ENCODE data around the gene ATXN3.

ATXN3 gene

GRCh38 chr14:92106143-92106926 lies at the start of gene ATXN3:
ATXN3 (minus strand) TSS chr14:92106582; CDS start chr14:92106552, 30 bp downstream.
- DNase-seq: peak; percentile 97

GRCh38 chr14:92154283-92154942 lies 48.0 kb upstream of the ATXN3 start:
- no peak for DNase-seq

DNA sequence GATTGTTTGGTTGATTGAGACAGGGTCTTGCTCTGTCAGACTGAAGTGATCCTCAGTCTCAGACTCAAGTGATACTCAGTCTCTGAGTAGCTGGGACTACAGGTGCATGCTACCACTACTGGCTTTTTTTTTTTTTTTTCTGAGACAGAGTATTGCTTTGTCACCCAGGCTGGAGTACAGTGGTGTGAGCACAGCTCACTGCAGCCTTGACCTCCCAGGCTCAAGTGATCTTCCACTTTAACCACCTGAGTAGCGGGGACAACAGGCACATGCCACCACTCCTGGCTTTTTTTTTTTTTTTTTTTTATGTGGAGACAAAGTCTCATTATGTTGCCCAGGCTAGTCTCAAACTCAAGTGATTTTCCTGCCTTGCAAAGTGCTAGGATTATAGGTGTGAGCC lies 47.2 kb upstream of the ATXN3 start:
- no peak for DNase-seq

GRCh38 chr14:92144708-92145107 lies 38.3 kb upstream of the ATXN3 start:
- peak; percentile 9 for DNase-seq

DNA sequence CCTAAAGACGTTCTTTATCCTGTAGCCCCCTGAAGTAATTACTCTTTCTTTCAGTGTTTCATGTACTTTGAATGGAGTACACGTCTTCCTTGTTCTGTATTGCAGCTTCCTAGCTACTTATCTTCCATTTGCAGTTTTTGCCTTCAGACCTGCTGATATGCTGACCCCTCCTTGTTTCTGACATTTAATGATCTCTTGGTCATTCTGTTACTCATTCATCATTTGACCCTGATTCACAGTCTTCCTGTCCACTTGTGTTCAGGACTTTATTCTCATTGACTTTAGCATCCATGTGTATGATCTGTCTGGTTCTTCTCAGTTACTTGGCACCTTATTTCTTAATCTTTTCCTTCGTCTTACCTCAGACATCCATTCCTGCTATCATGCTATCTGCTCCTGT lies 37.6 kb upstream of the ATXN3 start:
- no peak for DNase-seq

- no peak for DNase-seq
Observed at GRCh38 chr14:92143309-92143708, 36.9 kb upstream of the ATXN3 start.

- no peak for DNase-seq
Observed at GRCh38 chr14:92135269-92135668, 28.9 kb upstream of the ATXN3 start.

GRCh38 chr14:92134456-92134855 lies 28.1 kb upstream of the ATXN3 start:
- DNase-seq: no peak

DNA sequence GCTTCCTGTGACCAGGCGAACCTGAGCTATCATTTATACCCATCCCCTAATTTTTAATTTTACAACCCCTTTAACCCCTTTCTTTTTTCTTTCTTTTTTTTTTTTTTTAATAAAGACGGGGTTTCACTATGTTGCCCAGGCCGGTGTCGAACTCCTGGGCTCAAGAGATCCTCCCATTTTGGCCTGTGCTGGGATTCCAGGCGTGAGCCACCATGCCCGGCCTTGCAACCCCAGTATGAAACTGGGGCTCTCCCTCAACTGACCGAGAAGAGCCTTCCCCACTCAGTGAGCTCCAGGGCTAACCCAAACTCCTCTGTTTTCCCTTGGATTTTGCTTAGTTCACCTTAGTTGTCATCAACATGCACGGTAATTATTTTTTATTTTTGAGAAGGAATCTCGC lies 16.4 kb upstream of the ATXN3 start:
- DNase-seq: no peak

DNA sequence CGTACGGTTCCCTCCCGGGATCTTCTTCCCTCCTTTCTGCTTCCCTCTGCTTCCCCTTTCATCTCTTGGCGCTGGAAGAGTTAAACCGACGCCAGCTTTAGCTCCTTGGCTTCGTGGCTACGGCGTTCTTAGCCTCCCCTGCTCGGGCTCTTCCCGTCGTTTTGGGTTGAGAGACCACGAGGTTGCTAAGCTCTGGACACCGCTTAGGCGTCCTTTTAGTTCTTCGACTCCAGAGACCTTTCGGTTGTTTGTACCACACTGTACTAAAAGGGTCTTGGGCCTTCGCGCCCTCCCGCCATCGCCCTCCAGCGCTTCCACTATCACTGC lies 15.9 kb upstream of the ATXN3 start:
- DNase-seq: peak; percentile 4

- DNase-seq: peak; percentile 68
Observed at GRCh38 chr14:92121670-92122350, 15.4 kb upstream of the ATXN3 start, which contains the start of the genes CPSF2 and NDUFB1. CPSF2 (plus strand) TSS chr14:92121969; CDS start chr14:92130985, 9,016 bp downstream. NDUFB1 (minus strand) TSS chr14:92121706; CDS start chr14:92117637, 4,069 bp downstream.

DNA sequence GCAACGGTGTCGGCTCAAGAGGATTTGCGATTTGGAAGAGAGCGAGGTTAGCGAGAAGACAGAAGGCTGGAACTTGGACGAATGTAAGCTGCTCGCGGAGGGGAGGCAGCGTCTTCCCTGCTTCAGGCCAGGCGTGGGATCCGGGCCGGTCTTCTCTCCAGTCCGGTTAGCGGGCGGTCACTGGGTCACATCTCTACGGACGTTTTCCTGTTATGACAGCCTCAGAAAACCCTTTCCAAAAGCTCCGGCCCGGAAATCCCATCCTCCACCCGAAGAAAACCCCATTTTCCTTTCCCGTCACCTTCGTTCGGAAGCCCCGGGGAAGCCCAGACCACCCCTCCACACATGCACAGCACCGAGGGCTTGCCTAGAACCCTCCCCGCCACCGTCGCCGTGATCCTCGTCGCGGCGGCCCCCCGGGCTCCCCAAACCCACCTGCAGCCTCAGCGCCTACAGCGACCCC lies 14.9 kb upstream of the ATXN3 start:
- peak; percentile 1 for DNase-seq

DNA sequence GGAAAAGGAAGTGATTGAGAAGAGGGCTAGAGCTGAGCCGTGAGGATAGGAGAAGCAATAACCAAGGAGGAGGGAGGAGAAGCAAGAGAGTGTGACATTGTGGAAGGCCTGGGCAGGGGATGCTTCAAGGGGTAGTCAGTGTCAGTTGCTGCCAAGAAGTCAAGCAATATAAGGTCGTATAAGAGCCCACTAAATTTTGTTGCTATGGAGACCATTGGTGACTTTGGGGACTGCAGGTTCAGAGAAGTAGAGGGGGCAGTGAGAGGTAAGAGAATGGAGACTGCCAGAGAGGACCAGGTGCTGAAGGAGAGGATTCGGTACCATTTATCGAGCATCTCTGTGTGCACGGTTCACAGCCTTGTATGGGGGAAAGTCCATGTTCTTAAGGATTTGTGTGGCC lies 3.1 kb upstream of the ATXN3 start:
- no peak for DNase-seq

GRCh38 chr14:92108345-92109254 lies 2.2 kb upstream of the ATXN3 start:
- no peak for DNase-seq

GRCh38 chr14:92105893-92106142 lies 564 bp downstream of the ATXN3 start:
- DNase-seq: peak; percentile 28

DNA sequence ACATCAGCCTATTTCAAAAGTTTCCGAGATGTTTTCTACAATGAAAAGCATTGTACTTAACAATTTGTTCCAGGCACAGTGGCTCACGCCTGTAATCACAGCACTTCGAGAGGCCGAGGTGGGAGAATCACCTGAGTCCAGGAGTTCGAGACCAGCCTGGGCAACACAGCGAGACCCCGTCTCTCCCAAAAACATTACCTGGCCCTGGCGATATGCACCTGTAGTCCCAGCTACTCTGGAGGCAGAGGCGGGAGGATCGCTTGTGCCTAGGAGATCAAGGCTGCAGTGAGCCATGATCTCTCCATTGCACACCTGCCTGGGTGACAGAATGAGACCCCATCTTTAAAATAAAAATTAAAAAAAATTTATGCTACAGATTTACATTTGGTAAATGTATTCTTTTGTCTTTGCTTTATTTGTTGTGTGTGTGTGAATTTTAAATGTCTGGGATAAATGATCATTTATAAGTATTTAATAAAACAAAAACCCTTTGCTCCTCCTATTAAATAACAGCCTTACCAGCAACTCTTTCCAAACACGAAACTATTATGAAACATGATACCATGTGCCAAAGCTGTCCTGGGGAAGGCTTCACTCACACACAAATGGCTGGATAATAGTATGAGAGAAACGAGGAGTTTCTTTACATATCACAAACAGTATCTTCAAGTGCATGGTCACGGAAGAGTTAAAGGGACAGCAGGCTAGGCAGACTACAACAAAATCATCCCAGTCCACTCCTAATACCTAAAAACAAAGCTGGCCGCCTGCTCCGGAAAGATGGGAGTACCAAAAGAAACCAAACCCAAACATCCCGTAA lies 1.1 kb downstream of the ATXN3 start:
- no peak for DNase-seq

DNA sequence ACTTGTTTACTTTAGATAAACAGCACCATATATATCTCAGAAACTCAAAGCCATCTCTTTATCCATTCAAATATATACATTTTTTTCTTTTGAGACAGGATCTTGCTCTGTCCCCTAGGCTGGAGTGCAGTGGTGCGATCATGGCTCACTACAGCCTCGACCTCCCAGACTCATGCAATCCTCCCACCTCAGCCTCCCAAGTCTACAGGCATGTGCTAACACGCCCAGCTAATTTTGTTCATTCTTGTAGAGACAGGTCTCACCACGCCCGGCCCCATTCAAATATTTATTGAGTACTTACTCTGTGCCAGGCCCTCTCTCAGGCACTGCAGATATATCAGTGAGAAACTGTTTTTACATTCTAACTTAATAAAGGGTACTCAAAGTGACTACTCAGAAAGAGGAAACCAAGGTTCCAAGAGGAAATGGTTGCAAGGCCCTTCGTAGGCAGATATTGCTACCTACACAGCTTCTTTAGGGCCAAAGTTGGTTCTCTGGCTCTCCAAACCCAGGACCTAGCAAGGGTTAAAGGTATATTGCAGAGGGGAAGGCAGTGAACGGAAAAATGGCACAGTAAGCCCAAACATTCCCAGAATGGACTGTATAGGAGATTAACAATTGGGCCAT lies 2.9 kb downstream of the ATXN3 start:
- DNase-seq: no peak

- no peak for DNase-seq
Observed at GRCh38 chr14:92099802-92100201, 6.6 kb downstream of the ATXN3 start.

DNA sequence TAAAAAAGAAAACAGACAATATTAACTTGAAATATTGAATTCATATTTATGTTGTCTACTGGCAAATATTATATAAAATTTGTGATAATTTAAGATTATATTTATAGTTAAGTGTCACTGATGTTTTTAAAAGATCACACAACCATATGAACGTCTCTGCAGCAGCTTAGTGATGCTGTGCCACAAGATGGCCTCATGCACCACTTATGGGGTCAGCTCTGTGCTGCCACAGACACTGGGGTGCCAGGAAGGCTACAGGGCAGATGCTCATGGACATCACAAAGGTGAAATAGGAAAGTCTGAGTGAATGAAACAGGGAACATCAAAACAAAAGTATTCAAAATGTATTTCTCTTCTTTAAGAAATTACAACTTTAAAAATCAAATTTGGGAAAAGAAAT lies 13.1 kb downstream of the ATXN3 start:
- no peak for DNase-seq

- DNase-seq: no peak
Observed at GRCh38 chr14:92088494-92088893, 17.9 kb downstream of the ATXN3 start.

DNA sequence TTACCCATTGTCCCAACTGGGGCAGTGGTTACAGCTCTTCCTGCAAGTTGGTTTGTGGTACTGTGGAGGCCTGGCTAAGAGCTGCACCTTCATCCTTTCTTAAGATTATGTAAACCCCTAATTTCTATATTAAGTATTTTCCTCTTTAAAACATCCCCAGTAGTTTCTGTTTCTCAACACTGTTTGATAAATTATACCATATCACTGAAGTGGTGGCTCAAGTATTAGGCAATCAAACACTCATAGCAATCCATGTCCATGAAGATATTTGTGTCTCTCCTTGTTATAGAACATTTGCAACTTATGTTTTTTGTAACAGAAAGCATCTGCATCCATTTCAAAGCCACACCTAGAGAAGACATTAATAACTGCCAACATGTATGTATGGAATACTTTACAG lies 31.8 kb downstream of the ATXN3 start:
- no peak for DNase-seq

Data from NCI-H226 (cell line).